ENCODE measurements around the gene LEMD3.

Gene LEMD3

DNA sequence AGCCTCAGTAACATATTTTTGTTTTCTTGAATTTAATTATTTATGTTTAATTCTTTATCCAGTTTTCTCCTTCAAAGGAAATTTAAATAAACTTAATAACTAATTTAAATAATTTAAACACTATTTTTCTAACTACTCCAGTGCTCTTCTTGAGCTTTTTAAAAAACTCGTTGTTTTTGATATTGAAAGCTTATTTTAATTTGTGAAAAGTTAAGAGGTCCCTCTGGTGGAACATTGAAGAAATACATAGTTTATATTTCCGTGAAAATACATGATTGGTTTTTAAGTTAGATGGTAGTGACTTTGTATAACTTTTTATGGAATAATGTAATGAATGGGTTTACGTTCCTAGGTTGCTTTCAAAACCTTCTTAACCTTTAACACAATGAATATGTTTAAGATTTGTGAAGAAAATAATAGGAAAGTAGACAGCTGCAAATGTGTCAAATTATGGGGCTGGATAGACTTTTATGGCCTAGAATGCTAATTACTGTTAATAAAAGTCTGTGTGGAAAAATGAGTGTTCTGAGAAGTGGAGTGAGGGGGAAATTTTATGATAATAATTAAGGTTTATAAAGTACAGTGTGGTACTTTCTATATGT, 63.2 kb downstream of the LEMD3 start:
- DNase-seq (ENCODE audit: low read depth, low spot score) = no peak
- POLR2A ChIA-PET = no interaction called here
- H3K4me3 ChIP-seq (ENCODE audit: low read depth, low read length) = no peak overlapping the region
- CTCF ChIA-PET = interaction anchor here (0.7 to 4.7 kb wide), 27 partner anchors 8 to 875 kb away, joined by 3 to 63 read pairs (median 4); no protein-coding TSS in a partner anchor
- no peak for TF ChIP-seq CTCF (IDR thresholded peaks at IDR 0.05; ENCODE audit: insufficient read depth, low read length, missing control alignments)

DNA sequence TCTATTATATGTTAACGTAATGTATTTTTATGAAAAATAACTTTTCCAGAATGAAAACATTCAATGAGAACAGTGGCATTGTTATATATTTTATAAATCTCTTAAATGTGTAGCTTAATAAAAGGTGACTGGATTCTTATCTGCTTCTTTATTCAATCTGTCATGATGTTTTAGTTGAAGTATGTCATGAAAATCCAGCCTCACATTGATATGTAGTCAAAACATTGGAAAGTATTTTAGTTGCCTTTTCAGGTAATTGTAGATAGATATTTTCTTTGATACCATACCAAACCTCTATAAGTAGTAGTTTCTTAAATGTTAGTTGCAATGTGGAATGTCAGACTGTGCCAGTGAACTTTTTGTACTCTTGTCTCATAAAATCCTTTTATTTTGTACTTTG, 67.8 kb downstream of the LEMD3 start:
- CTCF ChIA-PET = interaction anchor here (1.0 to 1.2 kb wide), 2 partner anchors 13 to 343 kb away, joined by 3 read pairs; no protein-coding TSS in a partner anchor
- POLR2A ChIA-PET = no interaction called here

DNA sequence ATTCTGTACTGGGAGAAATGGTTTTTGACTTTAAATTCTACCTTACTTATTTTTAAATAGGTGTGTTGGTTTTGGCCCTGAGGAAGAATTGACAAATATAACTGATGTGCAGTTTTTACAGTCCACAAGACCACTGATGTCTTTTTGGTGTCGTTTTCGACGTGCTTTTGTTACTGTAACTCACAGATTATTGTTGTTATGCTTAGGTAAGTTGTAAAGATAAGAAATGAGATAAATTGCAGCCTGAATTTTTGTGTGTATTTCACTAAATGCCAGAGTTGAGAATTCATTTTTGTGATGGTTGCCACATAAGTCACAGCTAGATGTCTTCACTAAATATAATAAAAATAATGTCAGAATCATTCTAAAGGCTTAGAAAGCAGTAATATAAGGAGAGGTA, 69.2 kb downstream of the LEMD3 start:
- no peak for DNase-seq (ENCODE audit: low read depth, low spot score)
- H3K4me3 ChIP-seq (ENCODE audit: low read depth, low read length) = no peak overlapping the region
- ChIA-PET CTCF (interaction anchor here (1.2 kb wide), 1 partner anchor 30 kb away, joined by 3 read pairs; no protein-coding TSS in a partner anchor), POLR2A (no interaction called here)
- no peak for TF ChIP-seq CTCF (IDR thresholded peaks at IDR 0.05; ENCODE audit: insufficient read depth, low read length, missing control alignments)

More for the DNA sequence above, 67.8 kb downstream of the LEMD3 start:
- DNase-seq (ENCODE audit: low read depth, low spot score) = no peak
- no peak overlapping the region for H3K4me3 ChIP-seq (ENCODE audit: low read depth, low read length)
- TF ChIP-seq CTCF (IDR thresholded peaks at IDR 0.05; ENCODE audit: insufficient read depth, low read length, missing control alignments) = no peak

GRCh38 chr12:65248656-65249633, 79.6 kb downstream of the LEMD3 start:
- ChIA-PET POLR2A (no interaction called here), CTCF (no interaction called here)
- no peak overlapping the region for H3K4me3 ChIP-seq (ENCODE audit: low read depth, low read length)
- TF ChIP-seq CTCF (IDR thresholded peaks at IDR 0.05; ENCODE audit: insufficient read depth, low read length, missing control alignments) = no peak
- DNase-seq (ENCODE audit: low read depth, low spot score) = no peak

DNA sequence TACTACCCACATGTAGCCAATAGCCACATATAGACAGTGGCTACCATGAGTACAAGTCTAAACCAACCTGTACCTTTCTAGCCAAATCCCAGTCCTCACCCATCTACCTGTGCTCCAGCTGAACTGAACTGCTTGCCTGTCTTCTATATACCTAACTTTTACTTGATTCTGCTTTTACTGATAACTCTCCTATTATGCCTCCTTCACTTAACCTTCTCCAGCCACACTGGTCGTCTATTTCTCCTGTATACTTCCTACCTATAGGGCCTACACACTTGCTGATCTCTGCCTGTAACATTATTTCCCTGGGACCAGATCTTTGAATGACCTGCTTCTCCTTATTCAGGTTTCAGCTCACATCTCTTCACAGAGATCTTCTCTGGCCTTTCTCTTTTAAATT, 83.1 kb downstream of the LEMD3 start:
- ChIA-PET POLR2A (no interaction called here), CTCF (no interaction called here)
- H3K4me3 ChIP-seq (ENCODE audit: low read depth, low read length) = no peak overlapping the region
- no peak for DNase-seq (ENCODE audit: low read depth, low spot score)
- no peak for TF ChIP-seq CTCF (IDR thresholded peaks at IDR 0.05; ENCODE audit: insufficient read depth, low read length, missing control alignments)

DNA sequence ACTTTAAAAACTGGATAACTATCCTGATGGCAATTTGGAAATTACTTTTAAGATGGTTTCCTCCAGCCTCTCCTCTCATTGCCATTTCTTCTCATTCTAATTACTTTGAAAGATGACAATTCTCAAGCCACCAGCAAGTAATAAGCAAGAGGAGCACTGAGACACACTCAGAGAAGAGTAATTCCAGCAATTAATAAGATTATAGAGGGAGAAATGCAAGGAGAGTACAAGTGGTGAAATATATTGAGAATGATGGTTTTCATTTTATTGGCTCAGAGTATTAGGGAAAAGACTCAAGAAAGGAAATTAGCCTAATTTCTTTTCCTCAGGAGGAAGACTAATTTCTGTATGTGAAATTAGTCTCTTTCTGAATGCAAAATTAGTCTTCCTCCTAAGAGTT, 88.6 kb downstream of the LEMD3 start:
- CTCF ChIA-PET = interaction anchor here (1.2 to 1.6 kb wide), 2 partner anchors 25 to 456 kb away, joined by 3 to 5 read pairs; no protein-coding TSS in a partner anchor
- no peak for TF ChIP-seq CTCF (IDR thresholded peaks at IDR 0.05; ENCODE audit: insufficient read depth, low read length, missing control alignments)
- POLR2A ChIA-PET = no interaction called here
- no peak for DNase-seq (ENCODE audit: low read depth, low spot score)
- no peak overlapping the region for H3K4me3 ChIP-seq (ENCODE audit: low read depth, low read length)
